ENCODE results near the gene NR4A1.

GRCh38 chr12:52041695-52042123, 9.5 kb upstream of the NR4A1 start:
- no peak for TF ChIP-seq CTCF (IDR thresholded peaks at IDR 0.05)
- no peak for TF ChIP-seq POLR2A (IDR thresholded peaks at IDR 0.05)
